ENCODE data around the gene PLA2G4E. TPM values are rescaled to one million over a fixed set of nuclear protein-coding genes. Genes with fewer than 3 reads are reported as not detected.

The PLA2G4E gene
- total RNA-seq, 1 experiment from 2014 or later: not detected

DNA sequence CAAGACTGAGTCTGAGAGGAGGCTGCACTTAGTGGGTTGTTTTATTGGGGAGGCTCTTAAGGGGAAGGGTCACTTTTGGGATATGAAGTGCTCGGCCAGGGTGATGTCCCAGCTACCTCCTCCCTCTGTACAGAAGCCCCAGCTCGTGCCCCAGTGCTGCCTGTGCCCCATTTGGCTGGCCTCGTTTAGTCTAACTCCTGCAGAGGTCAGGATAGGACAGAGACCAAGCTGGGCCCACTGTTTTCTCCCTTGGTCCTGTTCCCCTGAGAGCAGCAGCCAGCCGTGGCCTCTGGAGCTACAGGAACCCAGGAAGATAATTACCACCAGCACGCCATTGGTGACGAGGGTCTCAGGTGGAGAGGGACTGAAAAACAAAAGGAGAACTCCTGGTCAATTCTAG lies 18.5 kb downstream of the PLA2G4E start:
- Histone ChIP-seq H3K4me1 (ENCODE audit: insufficient read depth, low read length) (no peaks in the 10 kb centered on the region), H3K9me3 (ENCODE audit: low read length) (no peaks in the 10 kb centered on the region), H3K27me3 (ENCODE audit: low read length) (no peaks in the 10 kb centered on the region), H3K4me3 (ENCODE audit: low read length) (no peak overlapping the region), H3K4me2 (ENCODE audit: low read length) (no peak overlapping the region), H3F3A (ENCODE audit: low read length, unreplicated experiment) (no peaks in the 10 kb centered on the region), H3K36me3 (ENCODE audit: low read depth, low read length) (no peaks in the 10 kb centered on the region), H2AFZ (ENCODE audit: low read length) (no peak overlapping the region), H3K79me2 (ENCODE audit: low read length) (no peaks in the 10 kb centered on the region), H3K27ac (ENCODE audit: low read length) (no peak overlapping the region), H4K20me1 (ENCODE audit: low read length) (no peaks in the 10 kb centered on the region), H3K9ac (ENCODE audit: low read length) (no peak overlapping the region), H3K9me2 (replicated peaks; ENCODE audit: low read length) (no peaks in the 10 kb centered on the region)
- no peak for ATAC-seq
- intact Hi-C loops (cut with micrococcal nuclease): no loop called here
- TF ChIP-seq EZH2phosphoT487 (IDR thresholded peaks at IDR 0.05; ENCODE audit: borderline replicate concordance, low read length): no peak
- no peak for TF ChIP-seq EZH2 (IDR thresholded peaks at IDR 0.05; ENCODE audit: low read length, unreplicated experiment)
- TF ChIP-seq, protein P1, sequence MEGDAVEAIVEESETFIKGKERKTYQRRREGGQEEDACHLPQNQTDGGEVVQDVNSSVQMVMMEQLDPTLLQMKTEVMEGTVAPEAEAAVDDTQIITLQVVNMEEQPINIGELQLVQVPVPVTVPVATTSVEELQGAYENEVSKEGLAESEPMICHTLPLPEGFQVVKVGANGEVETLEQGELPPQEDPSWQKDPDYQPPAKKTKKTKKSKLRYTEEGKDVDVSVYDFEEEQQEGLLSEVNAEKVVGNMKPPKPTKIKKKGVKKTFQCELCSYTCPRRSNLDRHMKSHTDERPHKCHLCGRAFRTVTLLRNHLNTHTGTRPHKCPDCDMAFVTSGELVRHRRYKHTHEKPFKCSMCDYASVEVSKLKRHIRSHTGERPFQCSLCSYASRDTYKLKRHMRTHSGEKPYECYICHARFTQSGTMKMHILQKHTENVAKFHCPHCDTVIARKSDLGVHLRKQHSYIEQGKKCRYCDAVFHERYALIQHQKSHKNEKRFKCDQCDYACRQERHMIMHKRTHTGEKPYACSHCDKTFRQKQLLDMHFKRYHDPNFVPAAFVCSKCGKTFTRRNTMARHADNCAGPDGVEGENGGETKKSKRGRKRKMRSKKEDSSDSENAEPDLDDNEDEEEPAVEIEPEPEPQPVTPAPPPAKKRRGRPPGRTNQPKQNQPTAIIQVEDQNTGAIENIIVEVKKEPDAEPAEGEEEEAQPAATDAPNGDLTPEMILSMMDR (conservative IDR thresholded peaks at IDR 0.05; ENCODE audit: low read depth, low read length): no peak
- ChIA-PET POLR2A (ENCODE audit: unreplicated experiment) (no interaction called here), CTCF (no interaction called here)
- no TSS peak for BruUV-seq (replicated peaks)
- DNase-seq: no peak

DNA sequence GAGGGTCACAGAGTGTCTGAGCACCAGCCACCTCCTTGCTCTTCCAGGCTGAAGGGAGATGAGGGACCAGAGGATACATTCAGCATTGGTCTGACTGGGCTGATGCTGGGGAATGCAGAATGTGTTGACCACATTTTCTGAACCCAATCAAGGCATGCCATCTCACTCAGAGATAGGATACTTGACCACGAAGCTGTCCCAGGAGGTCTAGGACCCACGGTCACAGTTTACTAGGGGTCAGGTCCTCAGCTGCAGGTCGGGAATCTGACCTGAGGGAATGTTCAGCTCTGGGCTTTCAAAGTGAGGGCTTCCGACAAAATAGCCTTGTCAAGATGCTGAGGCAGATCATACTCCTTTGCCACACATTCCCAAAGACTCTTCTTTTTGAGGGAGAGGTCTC lies 19.6 kb downstream of the PLA2G4E start:
- H3K4me1 ChIP-seq (ENCODE audit: insufficient read depth, low read length): no peaks in the 10 kb centered on the region
- CTCF ChIA-PET: no interaction called here
- no peaks in the 10 kb centered on the region for H3K79me2 ChIP-seq (ENCODE audit: low read length)
- H3K4me2 ChIP-seq (ENCODE audit: low read length): no peak overlapping the region
- no peaks in the 10 kb centered on the region for H4K20me1 ChIP-seq (ENCODE audit: low read length)
- no TSS peak for BruUV-seq (replicated peaks)
- no peaks in the 10 kb centered on the region for H3K27me3 ChIP-seq (ENCODE audit: low read length)
- no peaks in the 10 kb centered on the region for H3K9me3 ChIP-seq (ENCODE audit: low read length)
- no peak for ATAC-seq
- TF ChIP-seq EZH2 (IDR thresholded peaks at IDR 0.05; ENCODE audit: low read length, unreplicated experiment): no peak
- TF ChIP-seq EZH2phosphoT487 (IDR thresholded peaks at IDR 0.05; ENCODE audit: borderline replicate concordance, low read length): no peak
- no peak overlapping the region for H3K4me3 ChIP-seq (ENCODE audit: low read length)
- no peak overlapping the region for H3K9ac ChIP-seq (ENCODE audit: low read length)
- no peaks in the 10 kb centered on the region for H3K36me3 ChIP-seq (ENCODE audit: low read depth, low read length)
- intact Hi-C loops (cut with micrococcal nuclease): no loop called here
- H2AFZ ChIP-seq (ENCODE audit: low read length): no peak overlapping the region
- no peaks in the 10 kb centered on the region for H3K9me2 ChIP-seq (replicated peaks; ENCODE audit: low read length)
- no peak for DNase-seq
- H3K27ac ChIP-seq (ENCODE audit: low read length): no peak overlapping the region
- POLR2A ChIA-PET (ENCODE audit: unreplicated experiment): no interaction called here
- H3F3A ChIP-seq (ENCODE audit: low read length, unreplicated experiment): no peaks in the 10 kb centered on the region

DNA sequence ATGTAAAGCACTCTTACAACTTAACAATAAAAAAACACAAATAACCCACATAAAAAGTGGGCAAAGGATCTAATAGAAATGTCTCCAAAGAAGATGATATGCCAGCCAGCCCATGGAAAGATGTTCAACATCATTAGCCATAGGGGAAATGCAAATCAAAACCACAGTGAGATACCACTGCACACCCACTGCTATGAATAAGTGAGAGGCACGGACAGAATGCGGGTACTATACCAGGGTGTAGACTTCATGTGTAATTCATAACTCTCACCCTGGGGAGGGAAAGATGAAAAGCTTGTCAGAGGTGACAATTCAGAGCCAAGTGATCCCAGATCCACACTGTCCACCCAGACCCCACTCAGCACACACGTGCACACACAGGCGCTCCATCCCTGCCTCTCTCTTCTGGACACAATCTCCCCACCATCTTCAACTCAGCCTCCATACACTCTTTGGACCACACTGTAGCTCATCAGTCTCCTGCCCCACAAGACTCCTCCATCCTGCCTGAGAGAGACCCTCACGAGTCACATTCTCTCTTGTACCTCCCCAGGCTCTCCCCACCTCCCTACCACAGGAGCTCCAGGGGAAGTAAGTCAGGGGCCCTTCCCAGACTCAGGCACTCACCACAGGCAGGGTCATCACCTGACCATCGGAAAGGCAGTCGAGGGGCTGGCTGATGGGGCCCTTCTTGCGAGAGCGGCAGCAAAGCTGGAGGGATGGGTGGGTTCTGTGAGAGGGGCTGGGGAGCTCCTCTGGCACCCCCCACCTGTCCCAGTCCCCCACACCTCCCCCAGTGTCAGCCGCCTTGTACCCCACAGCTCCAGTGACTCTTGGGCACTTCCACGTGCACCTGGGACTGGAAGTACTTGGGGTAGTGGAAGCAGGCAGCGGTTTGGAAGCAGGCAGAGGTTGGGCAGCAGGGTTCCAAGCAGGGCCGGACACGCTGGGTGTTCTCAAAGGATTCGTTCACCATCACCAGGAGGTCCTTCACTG lies 21.3 kb downstream of the PLA2G4E start:
- no peaks in the 10 kb centered on the region for H3K27me3 ChIP-seq (ENCODE audit: low read length)
- DNase-seq (no peak), ATAC-seq (no peak)
- H3F3A ChIP-seq (ENCODE audit: low read length, unreplicated experiment): no peaks in the 10 kb centered on the region
- no peaks in the 10 kb centered on the region for H4K20me1 ChIP-seq (ENCODE audit: low read length)
- H3K4me3 ChIP-seq (ENCODE audit: low read length): no peak overlapping the region
- H3K9ac ChIP-seq (ENCODE audit: low read length): no peak overlapping the region
- H3K4me1 ChIP-seq (ENCODE audit: insufficient read depth, low read length): no peaks in the 10 kb centered on the region
- H2AFZ ChIP-seq (ENCODE audit: low read length): no peak overlapping the region
- no peaks in the 10 kb centered on the region for H3K36me3 ChIP-seq (ENCODE audit: low read depth, low read length)
- no peaks in the 10 kb centered on the region for H3K9me2 ChIP-seq (replicated peaks; ENCODE audit: low read length)
- ChIA-PET POLR2A (ENCODE audit: unreplicated experiment) (no interaction called here), CTCF (no interaction called here)
- intact Hi-C loops (cut with micrococcal nuclease): no loop called here
- TF ChIP-seq EZH2phosphoT487 (IDR thresholded peaks at IDR 0.05; ENCODE audit: borderline replicate concordance, low read length): no peak
- TF ChIP-seq EZH2 (IDR thresholded peaks at IDR 0.05; ENCODE audit: low read length, unreplicated experiment): no peak
- TF ChIP-seq, protein P1 (conservative IDR thresholded peaks at IDR 0.05; ENCODE audit: low read depth, low read length): no peak
- no peak overlapping the region for H3K4me2 ChIP-seq (ENCODE audit: low read length)
- H3K9me3 ChIP-seq (ENCODE audit: low read length): no peaks in the 10 kb centered on the region
- no peak overlapping the region for H3K27ac ChIP-seq (ENCODE audit: low read length)
- H3K79me2 ChIP-seq (ENCODE audit: low read length): no peaks in the 10 kb centered on the region
- no TSS peak for BruUV-seq (replicated peaks)
